Measurements from ENCODE around the gene MTX1. TPM values are rescaled to one million over a fixed set of nuclear protein-coding genes. Genes with fewer than 3 reads are reported as not detected.

Gene MTX1
- total RNA-seq, 2 donors from 2014 or later, result 16.2 to 27.0 TPM

- no peak overlapping the region for H3K27ac ChIP-seq
- TF ChIP-seq CTCF (IDR thresholded peaks at IDR 0.05), result no peak
- H3K9me3 ChIP-seq, result no peaks in the 10 kb centered on the region
- peaks cover 0 to 35% of the 10 kb centered on the region in 2 donors for H3K4me1 ChIP-seq
- peaks cover 7% of the 10 kb centered on the region for H3K36me3 ChIP-seq
- no peaks in the 10 kb centered on the region for H3K27me3 ChIP-seq
- no peak for DNase-seq (ENCODE audit: low spot score)
- H3K4me3 ChIP-seq, result no peak overlapping the region
Measured at GRCh38 chr1:155196893-155197638, 11.4 kb upstream of the MTX1 start.

- Histone ChIP-seq H3K27ac (no peak overlapping the region), H3K4me3 (no peak overlapping the region), H3K9me3 (no peaks in the 10 kb centered on the region), H3K36me3 (peaks cover 7% of the 10 kb centered on the region), H3K4me1 (peaks cover 0 to 30% of the 10 kb centered on the region in 2 donors), H3K27me3 (no peaks in the 10 kb centered on the region)
- DNase-seq (ENCODE audit: low spot score), result no peak
- no peak for TF ChIP-seq CTCF (IDR thresholded peaks at IDR 0.05)
Measured at GRCh38 chr1:155197901-155198546, 10.5 kb upstream of the MTX1 start.

- peaks cover 0 to 25% of the 10 kb centered on the region in 2 donors for H3K4me1 ChIP-seq
- TF ChIP-seq CTCF (IDR thresholded peaks at IDR 0.05), result no peak
- peaks cover 7% of the 10 kb centered on the region for H3K36me3 ChIP-seq
- no peak overlapping the region for H3K4me3 ChIP-seq
- H3K27me3 ChIP-seq, result no peaks in the 10 kb centered on the region
- H3K27ac ChIP-seq, result no peak overlapping the region
- no peak for DNase-seq (ENCODE audit: low spot score)
- no peaks in the 10 kb centered on the region for H3K9me3 ChIP-seq
Measured at GRCh38 chr1:155198547-155198906, 10.0 kb upstream of the MTX1 start.

GRCh38 chr1:155199792-155200191 is 8.7 kb upstream of the MTX1 start:
- no peak overlapping the region for H3K27ac ChIP-seq
- H3K36me3 ChIP-seq, result peaks cover 7% of the 10 kb centered on the region
- H3K9me3 ChIP-seq, result no peaks in the 10 kb centered on the region
- H3K27me3 ChIP-seq, result no peaks in the 10 kb centered on the region
- H3K4me1 ChIP-seq, result peaks cover 0 to 12% of the 10 kb centered on the region in 2 donors
- TF ChIP-seq CTCF (IDR thresholded peaks at IDR 0.05), result no peak
- no peak for DNase-seq (ENCODE audit: low spot score)
- no peak overlapping the region for H3K4me3 ChIP-seq

GRCh38 chr1:155200920-155201319 is 7.6 kb upstream of the MTX1 start:
- Histone ChIP-seq H3K9me3 (no peaks in the 10 kb centered on the region), H3K27ac (no peak overlapping the region), H3K4me1 (peaks cover 0 to under 1% of the 10 kb centered on the region in 2 donors), H3K4me3 (no peak overlapping the region), H3K36me3 (peaks cover 7% of the 10 kb centered on the region), H3K27me3 (no peaks in the 10 kb centered on the region)
- no peak for TF ChIP-seq CTCF (IDR thresholded peaks at IDR 0.05)
- no peak for DNase-seq (ENCODE audit: low spot score)

Data from right atrium auricular region (tissue), 2 donors.